ENCODE measurements around the gene TP53I13. TPM values are rescaled to one million over a fixed set of nuclear protein-coding genes. Genes with fewer than 3 reads are reported as not detected.
A peak's percentile ranks its signal among the peaks of the same experiment; 100 is the strongest.

TP53I13 gene
- total and polyA plus RNA-seq, 2 of the 13 experiments (the other 11 are each of a cell fraction or from before 2014, with no cell fraction given), result 16.9 to 25.7 TPM

- TF ChIP-seq ARID5B (CRISPR knock-in tag; IDR thresholded peaks at IDR 0.05) (peak; percentile 57; the same call in 1 of the 2 replicates), JUN (CRISPR knock-in tag; IDR thresholded peaks at IDR 0.05) (no peak), TRAFD1 (CRISPR knock-in tag; IDR thresholded peaks at IDR 0.05; ENCODE audit: borderline replicate concordance) (no peak), ADNP (CRISPR knock-in tag; IDR thresholded peaks at IDR 0.05) (peak; percentile 72; the same call in 1 of the 2 replicates), PHB2 (IDR thresholded peaks at IDR 0.05; ENCODE audit: partially characterized antibody) (no peak), ZNF142 (CRISPR knock-in tag; IDR thresholded peaks at IDR 0.05) (no peak), HCFC1 (IDR thresholded peaks at IDR 0.05; ENCODE audit: low read depth, low read length) (no peak), CBX2 (IDR thresholded peaks at IDR 0.05; ENCODE audit: low read depth, low read length) (no peak), CBX2 (CRISPR knock-in tag; IDR thresholded peaks at IDR 0.05; ENCODE audit: low read depth) (no peak), CERS6 (CRISPR knock-in tag; IDR thresholded peaks at IDR 0.05) (no peak), LRRFIP1 (CRISPR knock-in tag; conservative IDR thresholded peaks at IDR 0.05) (no peak; the same call in 1 of the 2 replicates), FOXJ3 (CRISPR knock-in tag; IDR thresholded peaks at IDR 0.05; ENCODE audit: borderline replicate concordance) (no peak), EED (CRISPR knock-in tag; IDR thresholded peaks at IDR 0.05) (peak; percentile 71), ESRRA (CRISPR knock-in tag; IDR thresholded peaks at IDR 0.05; ENCODE audit: low read depth) (no peak)
Measured at GRCh38 chr17:29613352-29613837, 44.9 kb downstream of the TP53I13 start (continued).

Measured in HepG2 (cell line).